ENCODE data around the gene WDFY3. TPM values are rescaled to one million over a fixed set of nuclear protein-coding genes. Genes with fewer than 3 reads are reported as not detected.

WDFY3 gene
- total and polyA plus RNA-seq, 4 donors: 7.5 to 229 (median 75.8) TPM

- H3K4me3 ChIP-seq: no peak overlapping the region
- peaks cover 0 to 6% (median 0%) of the 10 kb centered on the region in 5 donors for H3K4me1 ChIP-seq (ENCODE audit: control insufficient read depth in 5 of 5, insufficient read depth in 5 of 5, low read length in 5 of 5)
- whole genome bisulfite sequencing, 2 donors: 89 to 90% methylated on average over 1 of the region's 1 CpG
- no peaks in the 10 kb centered on the region for H3K9me3 ChIP-seq (ENCODE audit: control insufficient read depth in 4 of 4, insufficient read depth in 3 of 4, low read length in 3 of 4)
- no peaks in the 10 kb centered on the region for H3K36me3 ChIP-seq (ENCODE audit: control insufficient read depth in 4 of 4, insufficient read depth in 4 of 4, low read length in 4 of 4)
- no peak overlapping the region for H3K9ac ChIP-seq (ENCODE audit: insufficient read depth in 1 of 2, low read length in 2 of 2)
- no peak for DNase-seq
- ATAC-seq (ENCODE audit: insufficient read depth, low FRiP score): no peak
- no peaks in the 10 kb centered on the region for H3K27me3 ChIP-seq (ENCODE audit: control insufficient read depth in 3 of 3, insufficient read depth in 3 of 3, low read length in 2 of 3)
- H3K27ac ChIP-seq (ENCODE audit: low read depth in 1 of 2, low read length in 1 of 2): no peak overlapping the region
- TF ChIP-seq CTCF (IDR thresholded peaks at IDR 0.05; ENCODE audit: control extremely low read depth, extremely low read depth): no peak
These were observed 331.5 kb downstream of the WDFY3 start for GRCh38 chr4:84634961-84635360.

- Histone ChIP-seq H3K27me3 (ENCODE audit: control insufficient read depth in 3 of 3, insufficient read depth in 3 of 3, low read length in 2 of 3) (no peaks in the 10 kb centered on the region), H3K9ac (ENCODE audit: insufficient read depth in 1 of 2, low read length in 2 of 2) (no peak overlapping the region), H3K4me1 (ENCODE audit: control insufficient read depth in 5 of 5, insufficient read depth in 5 of 5, low read length in 5 of 5) (no peaks in the 10 kb centered on the region), H3K27ac (ENCODE audit: low read depth in 1 of 2, low read length in 1 of 2) (no peak overlapping the region), H3K9me3 (ENCODE audit: control insufficient read depth in 4 of 4, insufficient read depth in 3 of 4, low read length in 3 of 4) (no peaks in the 10 kb centered on the region), H3K4me3 (no peak overlapping the region), H3K36me3 (ENCODE audit: control insufficient read depth in 4 of 4, insufficient read depth in 4 of 4, low read length in 4 of 4) (no peaks in the 10 kb centered on the region)
- 89 to 91% methylated on average over 2 of the region's 2 CpGs for WGBS, 2 donors
- TF ChIP-seq CTCF (IDR thresholded peaks at IDR 0.05; ENCODE audit: control extremely low read depth, extremely low read depth): no peak
- no peak for DNase-seq
- ATAC-seq (ENCODE audit: insufficient read depth, low FRiP score): peak; percentile 41
These were observed 334.4 kb downstream of the WDFY3 start for GRCh38 chr4:84632092-84632491.

GRCh38 chr4:84631573-84631972 is 334.9 kb downstream of the WDFY3 start:
- no peak for TF ChIP-seq CTCF (IDR thresholded peaks at IDR 0.05; ENCODE audit: control extremely low read depth, extremely low read depth)
- H3K9ac ChIP-seq (ENCODE audit: insufficient read depth in 1 of 2, low read length in 2 of 2): no peak overlapping the region
- no peaks in the 10 kb centered on the region for H3K36me3 ChIP-seq (ENCODE audit: control insufficient read depth in 4 of 4, insufficient read depth in 4 of 4, low read length in 4 of 4)
- WGBS, 2 donors: 84 to 87% methylated on average over 3 of the region's 3 CpGs
- H3K27me3 ChIP-seq (ENCODE audit: control insufficient read depth in 3 of 3, insufficient read depth in 3 of 3, low read length in 2 of 3): no peaks in the 10 kb centered on the region
- no peaks in the 10 kb centered on the region for H3K9me3 ChIP-seq (ENCODE audit: control insufficient read depth in 4 of 4, insufficient read depth in 3 of 4, low read length in 3 of 4)
- no peaks in the 10 kb centered on the region for H3K4me1 ChIP-seq (ENCODE audit: control insufficient read depth in 5 of 5, insufficient read depth in 5 of 5, low read length in 5 of 5)
- H3K4me3 ChIP-seq: no peak overlapping the region
- DNase-seq (no peak), ATAC-seq (ENCODE audit: insufficient read depth, low FRiP score) (no peak)
- no peak overlapping the region for H3K27ac ChIP-seq (ENCODE audit: low read depth in 1 of 2, low read length in 1 of 2)

- Histone ChIP-seq H3K9ac (ENCODE audit: insufficient read depth in 1 of 2, low read length in 2 of 2) (no peak overlapping the region), H3K36me3 (ENCODE audit: control insufficient read depth in 4 of 4, insufficient read depth in 4 of 4, low read length in 4 of 4) (no peaks in the 10 kb centered on the region), H3K4me3 (no peak overlapping the region), H3K4me1 (ENCODE audit: control insufficient read depth in 5 of 5, insufficient read depth in 5 of 5, low read length in 5 of 5) (no peaks in the 10 kb centered on the region), H3K27me3 (ENCODE audit: control insufficient read depth in 3 of 3, insufficient read depth in 3 of 3, low read length in 2 of 3) (no peaks in the 10 kb centered on the region), H3K27ac (ENCODE audit: low read depth in 1 of 2, low read length in 1 of 2) (no peak overlapping the region), H3K9me3 (ENCODE audit: control insufficient read depth in 4 of 4, insufficient read depth in 3 of 4, low read length in 3 of 4) (no peaks in the 10 kb centered on the region)
- TF ChIP-seq CTCF (IDR thresholded peaks at IDR 0.05; ENCODE audit: control extremely low read depth, extremely low read depth): no peak
- DNase-seq (no peak), ATAC-seq (ENCODE audit: insufficient read depth, low FRiP score) (no peak)
- WGBS, 2 donors: 84 to 90% methylated on average over 5 of the region's 5 CpGs
These were observed 339.8 kb downstream of the WDFY3 start for GRCh38 chr4:84626673-84627072.
